CD1c-positive myeloid dendritic cell (primary cell): ENCODE results near the gene SGMS1.

Experiments used
- DNase-seq: peaks from one replicate; pipeline ENCODE4 v3.0.0-alpha.2; 2016; ENCODE audit errors: extremely low spot score

Gene SGMS1

DNA sequence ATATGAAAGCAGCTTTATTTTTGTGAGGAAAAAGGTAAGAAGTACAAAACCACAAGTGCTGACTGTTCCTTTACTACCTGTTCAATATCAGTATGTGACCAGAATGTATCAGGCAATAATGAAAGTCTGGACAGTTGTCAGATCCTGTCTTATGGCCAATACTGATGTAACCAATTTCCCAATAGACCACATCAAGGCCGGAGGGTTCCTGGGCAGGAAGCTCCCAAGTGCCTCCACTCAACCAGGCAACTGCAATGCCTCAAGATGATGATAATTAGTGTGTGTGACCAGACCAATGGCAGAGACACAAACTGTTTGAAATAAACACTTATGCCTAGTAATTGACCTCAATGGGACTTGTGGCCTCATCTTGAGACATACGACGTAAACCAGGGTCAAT, 223.1 kb downstream of the SGMS1 start:
- DNase-seq, result no peak

DNA sequence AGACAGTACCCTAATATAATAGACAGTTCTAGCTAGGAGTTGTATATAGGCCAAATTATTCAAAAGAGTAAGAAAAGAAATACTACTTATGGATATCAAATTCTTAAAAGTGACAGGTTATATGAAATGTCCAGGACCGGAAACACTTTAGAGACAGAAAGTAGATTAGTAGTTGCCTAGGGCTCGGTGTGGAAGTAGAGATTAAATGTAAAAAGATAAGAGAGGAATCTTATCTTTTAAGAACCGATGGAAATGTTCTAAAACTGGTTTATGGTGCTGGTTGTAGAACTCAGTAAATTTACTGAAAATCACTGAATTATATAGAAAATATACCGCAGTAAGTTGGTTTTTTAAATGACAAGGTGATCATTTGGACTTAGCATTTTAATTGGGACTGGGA, 224.9 kb downstream of the SGMS1 start:
- no peak for DNase-seq

DNA sequence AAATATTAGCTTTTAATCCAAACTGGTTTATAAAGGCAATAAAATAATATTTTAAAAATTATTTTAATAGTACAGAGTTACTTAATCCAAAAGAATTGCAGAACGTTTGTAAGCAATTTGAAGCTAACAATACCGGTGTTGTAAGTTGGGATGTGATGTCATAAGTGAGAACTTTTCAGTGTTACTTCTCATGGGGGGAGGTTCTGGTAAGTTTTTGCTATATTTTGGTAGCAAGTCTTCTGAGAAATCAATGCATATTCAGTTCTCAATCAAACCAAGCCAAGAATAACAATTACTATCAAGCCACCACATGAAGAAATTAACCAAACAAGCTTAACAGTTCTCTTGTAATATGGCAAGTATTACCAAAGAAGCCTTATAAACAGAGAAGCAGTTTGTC, 225.4 kb downstream of the SGMS1 start:
- no peak for DNase-seq

DNA sequence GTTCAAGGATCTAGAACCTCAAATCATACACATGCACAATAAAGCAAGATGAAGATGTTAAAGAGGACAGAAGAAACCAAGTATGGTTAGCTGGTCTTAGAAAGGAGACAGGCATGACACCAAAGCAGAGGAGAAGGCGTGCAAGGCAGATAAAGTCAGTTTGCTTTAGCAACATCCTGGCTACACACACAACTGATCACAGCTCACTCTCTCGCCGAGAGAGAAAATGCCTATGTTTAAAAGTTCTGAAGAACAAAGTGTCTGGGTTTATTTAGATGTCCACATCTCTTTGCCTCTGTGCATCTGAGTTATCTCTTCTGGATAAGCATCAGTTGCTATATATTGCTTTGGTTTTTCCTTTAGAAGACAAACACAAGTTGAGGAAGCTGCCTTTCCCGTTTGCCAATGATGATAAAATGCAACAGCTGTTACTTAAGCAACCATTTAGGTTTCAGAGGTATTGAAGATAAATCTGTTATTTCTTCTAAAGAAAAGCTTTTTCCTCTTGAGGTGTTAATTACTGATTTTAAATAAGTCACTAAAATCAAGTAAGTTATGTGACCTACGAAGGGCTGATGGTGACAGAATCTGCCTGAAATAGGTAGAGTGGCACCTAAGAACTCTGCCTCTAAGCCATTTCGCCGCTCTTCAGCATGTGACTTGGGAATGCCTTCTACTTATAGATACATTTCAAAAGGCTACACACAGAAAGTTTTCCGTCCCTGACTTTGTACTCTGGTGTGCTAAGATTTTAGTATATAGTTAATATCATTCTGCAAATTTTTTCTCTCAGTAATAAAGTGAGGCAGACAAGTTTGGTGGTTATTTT, 226.2 kb downstream of the SGMS1 start:
- DNase-seq, result no peak

DNA sequence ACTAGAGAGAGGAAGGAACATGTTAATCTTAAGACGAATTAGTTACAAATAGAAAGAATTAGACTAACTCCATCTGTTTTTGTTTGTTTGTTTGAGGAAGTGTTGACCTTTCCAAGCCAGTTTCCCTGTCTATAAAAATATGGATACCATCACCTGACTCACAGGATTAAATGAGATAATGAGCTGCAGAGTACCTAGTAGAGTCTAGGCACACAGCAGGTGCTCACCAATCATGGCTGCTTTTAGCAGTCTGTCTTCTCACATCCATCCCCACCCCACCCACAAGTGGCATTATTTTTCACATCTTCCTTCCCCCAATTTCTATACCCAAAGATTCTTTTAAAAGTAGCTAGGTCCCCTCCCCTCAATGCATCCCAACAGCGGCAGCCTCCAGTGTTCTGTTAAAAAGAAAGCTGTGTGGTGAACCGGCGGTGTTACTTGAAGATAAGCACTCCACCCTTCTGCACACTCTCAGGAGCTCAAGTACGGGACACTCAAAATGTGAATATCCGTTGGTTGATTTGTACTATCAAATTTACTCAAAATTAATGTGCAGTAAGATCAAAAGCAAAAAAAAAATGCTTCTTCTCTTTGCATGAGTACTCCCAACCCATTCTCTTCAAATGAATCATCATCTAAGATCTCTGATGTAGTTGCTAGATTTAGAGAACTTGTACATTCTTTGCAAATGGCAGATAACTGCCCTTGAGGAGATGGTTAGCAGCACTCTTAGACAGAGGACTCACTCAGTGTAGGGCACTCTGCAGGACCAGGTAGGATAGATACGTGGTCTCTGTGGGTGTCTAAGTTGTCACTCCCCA, 227.1 kb downstream of the SGMS1 start:
- DNase-seq, result peak; percentile 26

DNA sequence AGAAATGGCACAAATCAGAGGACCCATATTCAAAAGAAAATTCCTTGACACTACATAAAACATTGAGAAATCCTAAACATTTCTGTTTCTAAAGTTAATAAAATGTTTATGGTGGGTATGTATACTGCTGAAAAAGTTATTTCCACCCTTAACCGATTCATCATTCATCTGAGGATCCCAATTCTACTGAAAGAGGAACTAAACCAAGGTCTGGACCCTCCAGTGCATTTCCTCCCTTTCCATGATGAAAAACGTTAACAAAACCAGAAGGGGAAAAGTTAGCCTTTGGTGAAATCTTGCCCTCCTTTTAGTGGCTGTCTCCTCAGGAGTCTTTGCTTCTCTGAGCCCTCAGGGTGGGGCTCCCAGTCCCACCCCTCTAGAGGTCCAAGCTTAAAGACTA, 227.9 kb downstream of the SGMS1 start:
- peak; percentile 58 for DNase-seq

DNA sequence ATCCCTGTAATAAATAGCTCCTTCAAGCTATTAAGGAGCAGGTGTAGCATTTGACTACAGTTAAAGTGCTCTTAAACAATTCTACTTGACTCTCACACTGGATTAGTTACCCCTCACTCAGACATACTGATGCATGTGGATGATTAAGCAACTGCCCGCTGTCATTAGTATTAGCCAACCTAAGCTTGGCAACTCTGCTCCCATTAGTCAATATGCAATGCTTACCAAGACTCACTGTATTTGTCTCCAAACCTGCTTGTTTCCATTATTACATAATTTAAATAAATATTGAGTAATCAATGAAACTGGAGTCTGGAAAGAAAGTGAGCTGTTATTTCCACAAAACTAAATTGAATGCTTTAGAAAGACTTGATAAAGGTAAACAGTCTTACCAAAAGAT, 228.5 kb downstream of the SGMS1 start:
- DNase-seq, result peak; percentile 65

DNA sequence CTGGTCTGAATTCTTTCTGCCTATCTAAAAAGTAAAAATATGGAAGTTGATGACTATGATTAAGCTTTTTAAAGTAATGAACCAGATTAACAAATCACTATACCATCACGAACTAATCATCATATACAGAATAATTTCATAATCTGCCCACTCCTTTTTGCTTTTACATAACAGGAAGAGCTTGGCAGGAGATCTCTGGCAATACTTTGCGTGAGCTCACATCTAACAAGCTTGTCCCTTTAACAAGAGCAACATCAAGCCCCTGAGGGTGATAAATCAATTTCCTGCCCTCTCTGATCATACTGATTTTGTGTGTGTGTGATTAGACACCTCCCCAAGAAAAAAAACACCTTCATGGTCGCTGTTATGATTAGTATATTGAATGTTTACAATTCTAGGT, 228.9 kb downstream of the SGMS1 start:
- DNase-seq, result peak; percentile 80

DNA sequence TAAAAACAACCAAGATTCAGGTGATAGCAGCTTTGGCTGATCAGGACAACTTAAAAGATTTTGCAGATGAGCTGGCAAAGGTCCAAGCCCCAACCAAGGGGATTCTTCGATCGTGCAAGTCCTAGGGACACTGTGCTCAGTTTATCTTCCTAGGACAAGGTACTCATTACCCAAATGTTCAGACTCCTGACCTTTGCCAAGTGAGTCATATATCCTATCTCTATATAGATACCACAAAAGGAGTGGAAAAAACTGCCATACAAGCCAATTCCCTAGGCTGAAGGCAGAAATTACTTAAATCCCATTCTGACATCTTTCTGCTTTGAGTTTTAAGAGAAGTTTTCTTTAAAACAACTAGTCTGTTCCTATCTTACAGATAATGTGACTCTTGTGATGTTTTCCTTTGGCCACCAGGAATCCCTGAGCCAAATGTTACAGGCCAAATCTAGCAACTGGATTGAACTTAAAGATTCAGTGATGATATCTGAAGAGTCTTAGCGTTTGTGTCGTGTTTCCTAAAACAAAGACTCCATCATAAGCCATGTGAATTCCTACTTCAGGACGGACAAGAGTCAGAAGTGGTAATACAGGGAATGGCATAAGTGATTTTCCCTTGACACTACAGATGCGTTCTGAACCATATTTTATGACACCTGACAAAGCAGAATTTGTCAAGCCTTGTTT, 229.8 kb downstream of the SGMS1 start:
- no peak for DNase-seq

DNA sequence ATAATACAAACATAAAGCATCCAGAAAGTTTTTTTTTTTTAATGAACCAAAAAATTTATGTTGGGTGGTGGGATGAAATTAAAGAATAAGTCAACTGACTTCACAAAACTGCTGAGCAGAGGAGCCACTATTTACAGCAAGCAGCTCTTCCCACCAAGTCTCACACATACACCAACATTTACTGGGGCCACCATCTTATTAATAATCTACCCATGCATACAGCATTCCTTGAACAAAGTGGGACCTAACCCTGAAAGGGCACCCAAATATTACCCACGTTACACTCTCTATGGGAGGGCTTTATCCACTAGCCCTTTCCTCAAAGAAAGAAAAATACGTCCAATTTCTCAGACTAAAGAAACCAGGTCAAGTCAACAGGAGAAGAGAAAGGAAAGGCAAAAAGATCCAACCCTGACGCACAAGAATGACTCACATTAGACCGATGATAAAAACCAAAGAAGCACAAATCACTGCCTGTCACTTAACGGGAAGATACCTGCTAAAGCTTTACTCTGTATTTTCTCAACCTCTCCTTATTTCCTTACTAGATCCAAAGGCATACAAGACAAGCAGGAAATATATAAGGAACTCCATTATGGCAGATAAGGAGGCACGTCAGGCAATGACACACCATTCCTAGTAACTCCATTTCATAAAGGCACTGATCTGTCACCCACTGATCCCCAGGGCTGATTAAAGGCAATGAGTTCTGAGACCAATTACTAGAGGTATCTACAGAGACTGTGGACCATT, 230.6 kb downstream of the SGMS1 start:
- DNase-seq, result no peak

DNA sequence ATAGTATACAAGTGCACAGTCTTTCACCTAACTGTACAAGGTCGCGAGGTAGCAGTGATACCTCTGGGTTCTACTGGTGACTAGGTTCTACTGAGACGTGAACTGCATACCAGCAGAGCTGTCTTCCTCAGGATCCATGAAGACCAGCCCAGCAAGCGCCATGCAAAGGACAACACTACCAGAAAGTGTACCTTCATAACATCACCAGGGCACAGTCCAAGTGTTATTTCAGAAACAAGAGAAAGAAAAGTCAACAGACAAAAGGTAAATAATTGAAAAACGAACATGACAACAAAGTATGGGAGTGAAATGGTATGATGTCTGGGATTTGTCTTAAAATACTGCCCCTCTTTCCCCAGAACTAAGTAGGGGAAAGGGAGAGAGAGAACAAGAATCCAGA, 231.3 kb downstream of the SGMS1 start:
- no peak for DNase-seq

DNA sequence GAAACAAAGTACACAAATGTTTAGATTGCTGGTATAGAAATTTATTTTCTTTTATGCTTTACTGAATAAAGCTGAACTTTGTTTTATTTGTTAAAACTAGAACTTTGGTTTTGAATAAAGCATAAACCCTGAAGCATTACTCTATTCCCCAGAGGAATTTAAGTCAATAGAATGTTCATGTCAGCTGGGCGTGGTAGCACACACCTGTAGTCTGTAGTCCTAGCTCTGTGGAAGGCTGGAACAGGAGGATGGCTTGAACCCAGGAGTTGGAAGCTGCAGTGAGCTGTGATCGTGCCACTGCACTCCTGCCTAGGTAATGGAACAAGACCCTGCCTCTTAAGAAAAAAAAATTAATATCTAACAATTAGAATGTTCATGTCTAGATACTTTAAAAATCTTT, 233.5 kb downstream of the SGMS1 start:
- no peak for DNase-seq

DNA sequence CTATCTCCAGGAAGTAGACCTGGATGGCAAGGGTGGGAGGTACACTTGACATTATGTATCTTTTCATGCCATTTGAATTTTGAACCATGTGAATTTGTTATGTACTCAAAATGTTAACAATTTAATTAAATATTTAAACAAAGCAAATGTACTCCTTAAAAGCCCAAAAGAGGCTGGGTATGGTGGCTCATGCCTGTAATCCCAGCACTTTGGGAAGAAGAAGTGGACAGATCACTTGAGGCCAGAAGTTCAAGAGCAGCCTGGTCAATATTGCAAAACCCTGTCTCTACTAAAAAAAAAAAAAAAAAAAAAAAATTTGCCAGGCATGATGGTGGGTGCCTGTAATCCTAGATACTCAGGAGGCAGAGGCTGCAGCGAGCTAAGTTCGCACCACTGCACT, 235.6 kb downstream of the SGMS1 start:
- no peak for DNase-seq

DNA sequence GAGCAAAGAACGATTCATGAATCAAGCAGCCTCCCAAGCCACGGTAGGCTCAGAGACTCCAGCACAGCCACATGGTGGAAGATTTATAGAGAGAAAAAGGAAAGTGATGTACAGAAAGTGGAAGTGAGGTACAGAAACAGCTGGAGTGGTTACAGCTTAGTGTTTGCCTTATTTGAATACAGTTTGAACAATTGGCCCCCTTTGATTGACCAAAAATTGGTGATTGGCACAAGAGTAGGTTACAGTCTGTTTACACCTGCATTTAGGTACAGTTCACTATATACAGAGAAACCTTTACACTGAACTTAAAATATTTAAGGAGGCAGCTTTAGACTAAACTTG, 236.1 kb downstream of the SGMS1 start:
- no peak for DNase-seq

DNA sequence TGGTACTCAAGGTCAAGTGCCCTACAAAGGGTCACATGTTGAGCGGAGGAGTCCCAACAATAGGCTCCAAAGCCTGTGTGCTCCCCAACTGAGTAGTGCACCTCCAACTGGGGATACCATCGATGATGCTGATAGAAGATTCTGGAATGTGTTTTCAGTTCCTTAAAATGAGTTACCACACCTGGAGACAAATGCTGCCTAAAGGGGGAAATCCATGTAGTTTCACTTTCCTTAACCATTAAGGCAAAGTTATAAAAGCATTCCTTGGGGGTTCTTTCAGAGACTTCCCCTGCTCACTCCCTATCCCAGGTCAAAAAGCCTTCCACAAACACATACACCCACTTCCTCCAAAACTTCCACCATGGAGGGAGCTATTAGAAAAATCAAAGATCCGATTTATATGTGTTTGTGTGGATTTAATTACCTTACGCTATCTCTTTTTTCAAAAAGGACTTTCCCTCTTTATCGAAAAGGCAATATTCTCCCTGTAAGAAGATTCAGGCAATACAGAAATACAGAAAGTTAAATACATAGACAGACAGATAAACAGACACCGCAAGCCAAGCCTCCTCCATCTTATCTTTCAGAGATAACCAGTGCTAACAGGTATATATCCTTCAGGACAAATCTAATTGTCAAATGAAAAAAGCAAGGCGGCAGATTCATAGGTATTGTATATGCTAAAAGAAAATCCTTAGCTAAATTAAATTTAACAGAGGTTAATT, 236.6 kb downstream of the SGMS1 start:
- no peak for DNase-seq

DNA sequence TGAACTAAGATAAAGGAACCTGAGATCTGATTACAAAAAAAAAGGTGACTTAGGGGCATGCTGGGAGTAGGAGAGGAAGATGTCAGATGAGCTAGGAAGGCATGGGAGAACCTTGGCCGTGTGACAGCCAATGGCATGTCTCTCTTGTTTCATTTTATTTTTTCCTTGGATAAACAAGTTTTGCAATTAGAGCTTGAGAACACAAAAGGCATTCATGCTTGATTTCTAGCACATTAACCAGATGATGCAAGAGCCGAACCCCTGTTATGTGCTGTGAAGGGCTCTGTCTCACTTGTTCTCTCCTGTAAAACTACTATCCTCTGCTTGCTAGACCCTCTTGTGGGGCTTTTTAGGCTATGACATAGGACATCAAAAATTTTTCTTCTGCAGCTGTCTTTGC, 238.1 kb downstream of the SGMS1 start:
- no peak for DNase-seq

DNA sequence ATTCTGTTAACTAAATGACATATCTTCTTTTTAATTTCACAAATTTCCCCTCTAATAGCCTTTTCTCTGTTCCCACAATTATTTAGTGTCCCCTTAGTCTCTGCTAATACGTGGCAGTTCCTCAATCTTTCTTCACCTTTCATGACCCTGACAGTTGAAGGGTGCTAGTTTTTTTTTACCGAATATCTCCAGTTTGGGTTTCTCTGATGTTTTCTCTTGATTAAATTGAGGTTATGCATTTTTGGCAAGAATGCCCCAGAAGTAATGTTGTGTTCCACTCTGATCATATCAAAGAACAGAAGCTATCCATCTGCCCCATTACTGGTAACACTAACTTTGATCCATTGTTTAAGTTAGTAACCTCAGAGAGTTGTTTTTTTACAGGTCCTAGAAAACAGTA, 238.9 kb downstream of the SGMS1 start:
- DNase-seq, result no peak

DNA sequence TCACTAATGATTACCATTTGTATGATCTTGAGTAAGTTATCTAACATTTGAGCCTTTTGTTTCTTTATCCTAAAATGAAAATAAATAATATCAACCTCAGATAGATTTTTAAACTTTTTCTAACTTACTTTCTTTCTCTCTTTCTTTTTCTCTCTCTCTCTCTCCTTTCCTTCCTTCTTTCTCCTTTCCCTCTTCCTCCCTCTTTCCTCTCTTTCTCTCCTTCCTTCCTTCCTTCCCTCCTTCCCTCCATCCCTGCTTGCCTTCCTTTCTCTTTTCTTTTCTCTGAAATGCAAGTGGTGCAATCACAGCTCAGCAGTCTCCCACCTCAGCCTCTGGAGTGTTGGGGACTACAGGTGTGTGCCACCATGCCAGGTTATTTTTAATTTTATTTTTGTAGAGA, 239.5 kb downstream of the SGMS1 start:
- no peak for DNase-seq

DNA sequence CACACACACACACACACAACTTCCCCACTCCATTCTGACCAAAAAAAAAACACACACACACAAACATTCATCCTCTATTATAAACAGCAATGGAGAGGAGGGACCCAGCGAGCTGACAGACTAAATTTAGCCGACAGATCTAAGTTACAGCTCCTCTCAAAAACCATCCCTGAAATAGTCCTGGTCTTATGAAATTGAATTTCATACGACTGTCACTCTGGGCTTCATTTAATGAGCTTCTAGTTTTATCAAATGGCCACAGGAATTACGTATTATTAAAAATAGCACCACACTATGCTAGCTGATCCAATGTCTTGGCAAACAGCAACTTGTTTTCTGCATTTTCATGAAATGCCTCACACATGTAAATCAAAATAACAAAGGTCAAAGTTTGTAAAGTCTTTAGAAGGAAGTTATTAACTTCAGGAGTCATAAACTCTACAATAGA, 241.2 kb downstream of the SGMS1 start:
- no peak for DNase-seq

DNA sequence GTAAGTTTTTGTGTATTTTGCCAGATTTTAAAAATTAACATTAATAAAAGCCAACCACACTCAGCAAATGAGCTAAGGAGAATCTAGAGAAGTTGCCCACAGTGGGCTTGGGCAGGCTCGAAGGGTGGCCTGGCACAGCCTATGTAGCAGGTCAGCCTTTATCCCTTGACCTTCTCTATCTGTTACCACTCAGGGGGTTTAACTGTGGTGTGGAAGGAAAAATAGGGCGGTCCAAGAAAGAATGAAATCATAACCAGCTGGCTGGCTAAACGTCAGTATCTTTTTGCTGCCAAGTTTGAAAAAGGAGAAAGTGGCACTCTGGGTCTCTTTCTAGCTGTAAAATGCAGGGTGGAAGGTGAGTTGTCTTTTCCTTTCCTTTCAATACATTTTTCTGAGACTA, 242.1 kb downstream of the SGMS1 start:
- DNase-seq, result no peak

DNA sequence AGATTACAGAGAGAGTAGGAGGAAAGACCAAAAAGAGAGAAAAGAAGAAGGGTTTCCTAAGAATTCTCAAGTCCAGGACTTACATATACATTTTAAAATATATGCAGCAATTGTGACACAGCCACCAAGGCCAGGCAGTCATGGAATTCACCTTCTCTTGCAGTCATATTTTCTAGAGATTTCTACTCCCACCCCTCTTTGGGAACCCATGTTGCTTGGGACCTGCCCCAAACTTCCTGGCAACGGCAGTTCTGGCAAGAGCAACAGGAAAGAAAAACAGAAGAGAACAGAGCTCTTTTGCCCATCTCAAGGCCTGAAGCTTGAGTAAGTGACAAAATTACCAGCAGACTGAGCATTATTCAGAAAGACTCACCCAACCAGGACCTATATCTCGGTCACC, 244.1 kb downstream of the SGMS1 start:
- no peak for DNase-seq
